ENCODE measurements around the gene PRDM16.

Gene PRDM16

DNA sequence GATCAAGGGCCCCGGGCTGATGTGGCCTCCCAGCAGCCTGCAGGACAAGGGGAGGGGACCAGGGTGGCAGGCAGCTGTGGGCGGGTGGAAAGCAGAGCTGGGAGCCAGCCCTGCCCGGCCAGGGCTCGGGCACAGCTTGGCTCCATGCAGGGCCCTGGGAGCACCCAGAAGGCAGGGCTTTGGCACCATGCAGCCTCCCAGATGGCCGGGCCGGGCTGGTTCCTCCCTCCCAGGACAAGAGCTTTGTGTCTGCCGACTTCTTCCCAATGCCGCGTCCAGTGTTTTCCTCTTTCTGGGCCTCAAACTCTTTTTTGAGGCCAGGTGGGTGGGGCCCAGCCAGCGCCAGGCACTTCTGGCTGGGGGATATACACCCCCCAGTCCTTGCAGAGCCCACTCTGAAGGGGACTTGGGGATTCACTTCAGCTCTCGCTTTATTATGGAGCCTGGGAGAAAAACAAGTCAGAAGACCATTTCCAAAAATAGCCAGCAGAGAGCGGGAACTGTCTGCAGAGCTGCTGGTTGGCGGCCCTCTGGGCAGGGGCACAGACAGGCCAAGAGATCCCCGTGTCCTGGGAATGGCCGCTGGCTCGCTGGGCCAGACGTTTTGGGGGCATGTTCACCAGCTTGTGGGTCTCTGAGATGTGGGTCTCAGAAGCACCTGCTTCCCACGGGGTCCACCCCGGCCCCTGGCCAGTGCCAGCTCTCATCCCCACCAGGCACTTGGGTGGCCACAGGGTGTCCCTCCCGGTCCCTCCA, 281.7 kb downstream of the PRDM16 start:
- no peaks in the 10 kb centered on the region for H3K36me3 ChIP-seq (ENCODE audit: control insufficient read depth in 2 of 2, insufficient read depth in 2 of 2, low read length in 2 of 2)
- no peaks in the 10 kb centered on the region for H3K27me3 ChIP-seq (ENCODE audit: control insufficient read depth in 2 of 2, insufficient read depth in 2 of 2, low read length in 2 of 2)
- H3K4me3 ChIP-seq (ENCODE audit: low read length in 2 of 2): no peak overlapping the region
- H3K27ac ChIP-seq (ENCODE audit: low read depth in 2 of 2, low read length in 2 of 2): peak overlapping the region in 1 of 2 donors; percentile 11
- H3K9me3 ChIP-seq (ENCODE audit: control insufficient read depth in 2 of 2, low read length in 2 of 2): no peaks in the 10 kb centered on the region
- peaks cover 0 to 7% of the 10 kb centered on the region in 2 donors for H3K4me1 ChIP-seq (ENCODE audit: control insufficient read depth in 2 of 2, insufficient read depth in 2 of 2, low read length in 2 of 2)
- no peak overlapping the region for H3K9ac ChIP-seq (ENCODE audit: low read depth in 1 of 2, low read length in 2 of 2)

DNA sequence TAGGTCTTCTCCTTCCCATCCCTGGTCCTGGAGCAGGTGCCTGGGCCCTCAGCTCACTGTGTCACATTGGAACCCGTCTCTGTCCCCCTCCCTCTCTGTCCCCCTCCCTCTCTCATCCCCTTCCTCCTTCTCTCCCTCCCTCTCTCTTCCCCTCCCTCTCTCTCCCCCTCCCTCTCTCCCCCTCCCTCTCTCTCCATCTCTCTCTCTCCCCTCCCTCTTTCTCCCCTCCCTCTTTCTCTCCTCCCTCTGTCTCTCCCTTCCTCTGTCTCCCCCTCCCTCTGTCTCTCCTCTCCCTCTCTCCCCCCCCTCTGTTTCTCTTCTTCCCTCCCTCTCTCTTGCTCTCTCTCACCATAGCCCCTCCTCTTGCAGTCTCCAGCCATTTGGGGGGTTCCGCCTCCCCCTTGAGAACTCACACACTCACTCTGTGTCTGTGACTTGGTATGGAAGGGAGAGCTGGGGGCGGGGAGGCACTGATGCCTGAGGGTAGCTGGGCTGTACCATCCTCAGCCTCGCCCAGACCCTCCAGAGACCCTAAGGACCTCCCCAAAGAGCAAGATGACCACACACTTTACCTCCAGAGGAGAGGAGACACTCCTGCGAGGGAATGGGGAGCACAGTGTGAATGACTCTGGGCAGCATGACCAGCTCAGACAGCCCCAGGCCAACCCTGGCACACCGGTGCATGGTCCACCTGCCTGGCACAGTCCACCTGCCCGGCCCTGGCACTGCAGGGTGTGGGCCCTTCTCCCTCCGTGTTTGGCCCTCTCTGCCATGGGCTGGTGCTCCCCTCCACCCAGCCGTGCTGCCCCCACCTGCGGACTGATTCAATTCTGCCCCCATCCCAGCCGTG, 282.7 kb downstream of the PRDM16 start:
- Histone ChIP-seq H3K4me3 (ENCODE audit: low read length in 2 of 2) (no peak overlapping the region), H3K27me3 (ENCODE audit: control insufficient read depth in 2 of 2, insufficient read depth in 2 of 2, low read length in 2 of 2) (no peaks in the 10 kb centered on the region), H3K4me1 (ENCODE audit: control insufficient read depth in 2 of 2, insufficient read depth in 2 of 2, low read length in 2 of 2) (peaks cover 0 to 7% of the 10 kb centered on the region in 2 donors), H3K36me3 (ENCODE audit: control insufficient read depth in 2 of 2, insufficient read depth in 2 of 2, low read length in 2 of 2) (no peaks in the 10 kb centered on the region), H3K9me3 (ENCODE audit: control insufficient read depth in 2 of 2, low read length in 2 of 2) (no peaks in the 10 kb centered on the region), H3K9ac (ENCODE audit: low read depth in 1 of 2, low read length in 2 of 2) (peak overlapping the region in 1 of 2 donors; percentile 33), H3K27ac (ENCODE audit: low read depth in 2 of 2, low read length in 2 of 2) (peak overlapping the region; percentile 63 to 77)

DNA sequence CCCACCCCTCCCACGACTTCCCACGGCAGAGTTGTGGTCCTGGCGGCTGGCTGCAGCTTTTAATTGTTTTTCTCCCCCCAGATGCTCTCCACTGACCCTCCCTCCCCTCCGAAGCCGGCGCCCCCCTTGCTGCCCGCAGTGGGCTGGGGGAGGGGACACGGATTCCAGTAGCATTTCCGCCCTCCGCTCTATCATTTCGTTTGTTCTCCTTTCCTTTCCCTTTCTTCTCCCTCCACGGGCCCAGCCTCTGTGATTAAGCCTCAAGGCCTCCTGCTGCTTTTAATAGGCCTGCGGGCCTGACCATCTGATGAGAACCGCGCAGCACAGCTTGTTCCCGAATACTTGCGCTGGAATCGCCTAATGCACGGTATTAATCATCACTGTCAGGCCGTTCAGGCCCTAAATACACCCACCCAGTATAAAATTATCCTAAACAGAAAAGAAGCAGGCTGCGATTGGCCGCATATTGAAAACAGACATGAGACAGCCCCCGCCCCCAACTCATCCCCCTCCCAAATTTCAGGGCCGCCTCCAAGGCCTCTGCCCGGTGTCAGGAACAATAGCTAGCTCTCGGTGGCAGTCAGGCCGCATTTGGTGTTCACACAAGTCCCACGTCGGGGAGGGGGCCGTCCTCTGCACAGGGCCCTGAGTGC, 283.4 kb downstream of the PRDM16 start:
- peak overlapping the region; percentile 63 to 77 for H3K27ac ChIP-seq (ENCODE audit: low read depth in 2 of 2, low read length in 2 of 2)
- peak overlapping the region in 1 of 2 donors; percentile 14 for H3K9ac ChIP-seq (ENCODE audit: low read depth in 1 of 2, low read length in 2 of 2)
- no peaks in the 10 kb centered on the region for H3K27me3 ChIP-seq (ENCODE audit: control insufficient read depth in 2 of 2, insufficient read depth in 2 of 2, low read length in 2 of 2)
- no peaks in the 10 kb centered on the region for H3K36me3 ChIP-seq (ENCODE audit: control insufficient read depth in 2 of 2, insufficient read depth in 2 of 2, low read length in 2 of 2)
- peaks cover 0 to 7% of the 10 kb centered on the region in 2 donors for H3K4me1 ChIP-seq (ENCODE audit: control insufficient read depth in 2 of 2, insufficient read depth in 2 of 2, low read length in 2 of 2)
- no peaks in the 10 kb centered on the region for H3K9me3 ChIP-seq (ENCODE audit: control insufficient read depth in 2 of 2, low read length in 2 of 2)
- no peak overlapping the region for H3K4me3 ChIP-seq (ENCODE audit: low read length in 2 of 2)

DNA sequence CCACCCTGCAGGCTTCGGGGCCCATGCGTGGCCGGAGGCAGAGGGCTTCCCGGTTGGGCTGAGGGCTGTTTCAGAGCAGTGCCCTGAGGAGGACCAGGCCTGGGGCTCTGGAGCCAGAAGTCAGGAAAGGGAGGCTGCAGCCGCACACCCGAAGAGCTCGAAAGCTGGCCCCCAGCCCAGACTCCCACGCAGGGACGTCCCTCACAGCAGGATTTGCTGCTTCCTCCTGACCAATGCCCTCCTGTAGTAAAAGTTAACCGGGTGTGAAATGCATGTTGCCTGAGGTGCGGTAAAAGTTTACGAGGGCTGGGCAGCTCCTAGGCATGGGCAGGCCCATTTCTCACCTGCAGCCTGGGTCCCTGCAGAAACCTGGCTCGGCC, 283.9 kb downstream of the PRDM16 start:
- Histone ChIP-seq H3K9me3 (ENCODE audit: control insufficient read depth in 2 of 2, low read length in 2 of 2) (no peaks in the 10 kb centered on the region), H3K4me3 (ENCODE audit: low read length in 2 of 2) (no peak overlapping the region), H3K9ac (ENCODE audit: low read depth in 1 of 2, low read length in 2 of 2) (peak overlapping the region in 1 of 2 donors; percentile 14), H3K4me1 (ENCODE audit: control insufficient read depth in 2 of 2, insufficient read depth in 2 of 2, low read length in 2 of 2) (peaks cover 0 to 7% of the 10 kb centered on the region in 2 donors), H3K36me3 (ENCODE audit: control insufficient read depth in 2 of 2, insufficient read depth in 2 of 2, low read length in 2 of 2) (no peaks in the 10 kb centered on the region), H3K27me3 (ENCODE audit: control insufficient read depth in 2 of 2, insufficient read depth in 2 of 2, low read length in 2 of 2) (no peaks in the 10 kb centered on the region), H3K27ac (ENCODE audit: low read depth in 2 of 2, low read length in 2 of 2) (peak overlapping the region; percentile 38 to 51)

DNA sequence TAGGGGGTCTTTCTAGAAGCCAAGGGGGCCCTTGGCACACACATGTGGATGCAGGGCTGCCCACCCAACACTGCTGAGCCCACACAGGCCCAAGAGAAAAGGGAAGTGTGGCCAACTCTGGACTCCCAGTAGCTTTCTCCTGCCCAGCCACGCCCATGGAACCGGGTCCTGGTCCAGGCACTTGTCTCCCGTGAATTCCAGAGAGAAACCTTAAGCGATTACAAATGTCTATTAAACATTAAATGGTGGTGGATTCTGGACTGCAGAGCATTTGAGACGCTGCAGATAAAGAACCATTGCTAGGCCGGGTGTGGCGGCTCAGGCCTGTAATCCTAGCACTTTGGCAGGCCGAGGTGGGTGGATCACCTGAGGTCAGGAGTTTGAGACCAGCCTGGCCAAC, 284.9 kb downstream of the PRDM16 start:
- H3K9ac ChIP-seq (ENCODE audit: low read depth in 1 of 2, low read length in 2 of 2): no peak overlapping the region
- no peak overlapping the region for H3K4me3 ChIP-seq (ENCODE audit: low read length in 2 of 2)
- peaks cover 0 to 7% of the 10 kb centered on the region in 2 donors for H3K4me1 ChIP-seq (ENCODE audit: control insufficient read depth in 2 of 2, insufficient read depth in 2 of 2, low read length in 2 of 2)
- no peaks in the 10 kb centered on the region for H3K36me3 ChIP-seq (ENCODE audit: control insufficient read depth in 2 of 2, insufficient read depth in 2 of 2, low read length in 2 of 2)
- no peaks in the 10 kb centered on the region for H3K27me3 ChIP-seq (ENCODE audit: control insufficient read depth in 2 of 2, insufficient read depth in 2 of 2, low read length in 2 of 2)
- no peak overlapping the region for H3K27ac ChIP-seq (ENCODE audit: low read depth in 2 of 2, low read length in 2 of 2)
- no peaks in the 10 kb centered on the region for H3K9me3 ChIP-seq (ENCODE audit: control insufficient read depth in 2 of 2, low read length in 2 of 2)

DNA sequence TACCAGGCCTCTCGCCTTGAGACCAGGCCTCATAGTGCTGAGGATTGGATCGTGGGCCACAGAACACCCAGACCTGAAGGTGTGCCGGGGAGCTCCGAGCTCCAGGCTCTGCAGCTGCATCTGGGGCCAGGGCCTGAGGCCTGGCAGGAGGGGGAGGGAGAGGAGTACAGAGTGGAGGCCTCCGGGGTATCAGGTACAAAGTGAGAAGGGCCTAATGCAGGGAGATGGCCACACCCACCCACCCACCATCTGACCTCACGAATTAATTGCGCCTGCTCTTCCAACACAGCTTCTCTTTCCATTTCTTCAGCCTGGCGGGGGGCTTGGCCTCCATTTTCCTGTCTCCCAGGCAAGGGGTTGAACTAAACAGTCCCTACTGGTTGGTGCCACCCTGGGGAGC, 286.1 kb downstream of the PRDM16 start:
- Histone ChIP-seq H3K4me3 (ENCODE audit: low read length in 2 of 2) (no peak overlapping the region), H3K9me3 (ENCODE audit: control insufficient read depth in 2 of 2, low read length in 2 of 2) (no peaks in the 10 kb centered on the region), H3K4me1 (ENCODE audit: control insufficient read depth in 2 of 2, insufficient read depth in 2 of 2, low read length in 2 of 2) (peaks cover 0 to 13% of the 10 kb centered on the region in 2 donors), H3K9ac (ENCODE audit: low read depth in 1 of 2, low read length in 2 of 2) (no peak overlapping the region), H3K36me3 (ENCODE audit: control insufficient read depth in 2 of 2, insufficient read depth in 2 of 2, low read length in 2 of 2) (no peaks in the 10 kb centered on the region), H3K27me3 (ENCODE audit: control insufficient read depth in 2 of 2, insufficient read depth in 2 of 2, low read length in 2 of 2) (no peaks in the 10 kb centered on the region), H3K27ac (ENCODE audit: low read depth in 2 of 2, low read length in 2 of 2) (no peak overlapping the region)

DNA sequence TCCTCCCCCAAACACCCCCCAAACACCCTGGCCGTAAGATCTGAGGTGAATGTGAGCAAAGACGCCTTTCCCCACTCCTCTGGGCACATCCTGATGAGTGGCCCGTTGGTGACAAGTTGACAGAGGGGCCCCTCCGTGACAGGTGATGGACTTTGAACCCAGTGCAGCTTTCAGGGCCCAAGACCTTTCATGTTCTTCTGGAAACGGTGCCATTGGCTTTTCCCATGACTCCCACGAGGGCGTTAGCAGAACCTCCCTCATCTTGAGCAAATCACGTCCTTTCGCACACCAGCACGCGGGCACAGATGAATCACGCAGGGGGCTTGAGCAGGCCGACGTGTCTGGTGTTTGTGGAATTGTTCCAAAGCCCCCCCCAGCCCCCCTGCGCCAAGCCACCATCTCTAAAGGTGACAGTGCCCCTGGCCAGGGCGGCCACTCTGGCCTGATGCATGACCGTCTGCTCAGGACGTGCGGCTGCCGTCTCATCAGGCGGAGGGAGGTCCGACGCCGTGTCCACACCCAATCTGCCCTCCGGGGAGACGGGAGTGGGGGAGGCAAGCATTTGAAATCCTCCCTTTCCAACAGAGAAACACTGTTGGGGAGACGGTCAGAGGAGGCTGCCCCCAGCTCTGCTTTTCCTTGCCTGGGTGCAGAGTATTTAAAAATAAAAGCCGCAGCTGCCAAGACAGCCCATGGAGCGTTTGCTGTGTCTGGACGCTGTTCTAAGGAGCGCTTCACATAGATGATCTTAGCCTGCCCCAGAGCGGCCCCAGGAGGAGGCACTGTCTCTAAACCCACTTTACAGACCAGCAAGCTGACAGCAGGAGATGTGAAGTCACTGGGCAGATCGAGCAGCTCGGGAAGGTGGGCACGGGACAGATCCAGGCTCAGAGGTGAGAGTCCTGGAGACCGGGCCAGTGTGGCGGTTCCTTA, 287.2 kb downstream of the PRDM16 start:
- Histone ChIP-seq H3K4me3 (ENCODE audit: low read length in 2 of 2) (no peak overlapping the region), H3K9ac (ENCODE audit: low read depth in 1 of 2, low read length in 2 of 2) (no peak overlapping the region), H3K27me3 (ENCODE audit: control insufficient read depth in 2 of 2, insufficient read depth in 2 of 2, low read length in 2 of 2) (no peaks in the 10 kb centered on the region), H3K4me1 (ENCODE audit: control insufficient read depth in 2 of 2, insufficient read depth in 2 of 2, low read length in 2 of 2) (peaks cover 0 to 13% of the 10 kb centered on the region in 2 donors), H3K9me3 (ENCODE audit: control insufficient read depth in 2 of 2, low read length in 2 of 2) (no peaks in the 10 kb centered on the region), H3K36me3 (ENCODE audit: control insufficient read depth in 2 of 2, insufficient read depth in 2 of 2, low read length in 2 of 2) (no peaks in the 10 kb centered on the region), H3K27ac (ENCODE audit: low read depth in 2 of 2, low read length in 2 of 2) (no peak overlapping the region)

DNA sequence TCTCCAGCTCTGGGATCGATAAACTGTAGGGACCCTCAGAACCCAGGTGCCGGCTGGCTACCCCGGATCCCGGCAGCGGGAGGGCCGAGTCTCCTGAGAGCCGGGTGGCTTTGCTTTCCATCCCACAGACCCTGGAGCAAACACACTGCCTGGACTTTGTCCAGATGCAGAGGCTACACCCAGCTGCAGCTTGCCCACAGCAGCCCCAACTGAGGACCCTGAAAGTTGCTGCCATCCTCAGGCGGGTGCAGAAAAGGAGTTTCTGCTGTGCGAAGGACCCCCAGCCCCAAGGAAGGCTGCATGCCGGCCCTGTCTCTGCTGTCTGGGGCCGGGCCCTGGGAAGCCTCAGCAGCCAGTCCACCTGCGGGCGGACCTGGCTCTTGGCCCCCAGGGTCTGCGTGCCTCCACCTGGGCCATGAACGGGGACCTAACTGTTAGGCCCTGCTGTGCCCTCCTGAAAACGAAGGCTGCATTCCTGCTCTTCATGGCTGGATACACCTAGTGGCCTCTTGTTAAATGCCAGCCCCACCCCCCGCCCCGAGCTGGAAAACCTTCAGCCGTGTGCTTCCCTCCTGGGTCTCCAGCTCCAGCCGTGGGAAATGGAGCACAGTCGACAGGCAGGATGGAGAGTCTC, 287.9 kb downstream of the PRDM16 start:
- Histone ChIP-seq H3K27me3 (ENCODE audit: control insufficient read depth in 2 of 2, insufficient read depth in 2 of 2, low read length in 2 of 2) (no peaks in the 10 kb centered on the region), H3K27ac (ENCODE audit: low read depth in 2 of 2, low read length in 2 of 2) (no peak overlapping the region), H3K36me3 (ENCODE audit: control insufficient read depth in 2 of 2, insufficient read depth in 2 of 2, low read length in 2 of 2) (no peaks in the 10 kb centered on the region), H3K9ac (ENCODE audit: low read depth in 1 of 2, low read length in 2 of 2) (no peak overlapping the region), H3K9me3 (ENCODE audit: control insufficient read depth in 2 of 2, low read length in 2 of 2) (no peaks in the 10 kb centered on the region), H3K4me3 (ENCODE audit: low read length in 2 of 2) (no peak overlapping the region), H3K4me1 (ENCODE audit: control insufficient read depth in 2 of 2, insufficient read depth in 2 of 2, low read length in 2 of 2) (peaks cover 0 to 10% of the 10 kb centered on the region in 2 donors)

All from mucosa of rectum (tissue), 2 donors.